Posterior vena cava (tissue), 2 donors: ENCODE measurements around the gene RAB3IP. TPM values are rescaled to one million over a fixed set of nuclear protein-coding genes. Genes with fewer than 3 reads are reported as not detected.
"Not testable (repeated sequence)": the region's sequence is repeated elsewhere in the genome, so short reads cannot be mapped to it uniquely, and the experiment has no call there.

Source experiments
- DNase-seq: peaks from one replicate; pipeline ENCODE4 v3.0.0-alpha.2; 2020; ENCODE audit warnings: low spot score
- intact Hi-C, 2 donors: fragments of 100-400 bp; cut with DNase I; formaldehyde crosslinking; loops; one replicate each; pipeline versions ENCODE4 v1.14.1 to v1.14.2; 2022 to 2023
- total RNA-seq, 2 donors: library from RNA; stranded (reverse); fragmentation: NEBNext Ultra II Directional; extraction: Animal tissue kit (Norgen Biotek cat#: 25700); gene quantifications; one replicate each; pipeline ENCODE4 v1.2.1, GENCODE V29; 2021
- donor health status: DM: yes; HTN: yes; CAD: no.
- donor health status: DM: yes; HTN: yes; CAD: no.

Gene RAB3IP
- total RNA-seq, 2 donors from 2014 or later, result 6.2 to 12.1 TPM

GRCh38 chr12:69824966-69825560, 86.4 kb downstream of the RAB3IP start, which contains the start of gene MYRFL:
Gene MYRFL (plus strand): TSS chr12:69825227. CDS start chr12:69825518, 291 bp downstream.
- no peak for DNase-seq
- intact Hi-C loops, result no loop called here

- no peak for DNase-seq
- intact Hi-C loops, result no loop called here
Measured at GRCh38 chr12:69828897-69829296, 90.2 kb downstream of the RAB3IP start.

- DNase-seq, result no peak
- intact Hi-C loops, result no loop called here
Measured at GRCh38 chr12:69833696-69834095, 95.0 kb downstream of the RAB3IP start.

GRCh38 chr12:69834147-69834546, 95.5 kb downstream of the RAB3IP start:
- no peak for DNase-seq
- intact Hi-C loops, result no loop called here

- intact Hi-C loops, result no loop called here
- DNase-seq, result no peak
Measured at GRCh38 chr12:69834576-69834975, 95.9 kb downstream of the RAB3IP start.

- no peak for DNase-seq
- intact Hi-C loops, result no loop called here
Measured at GRCh38 chr12:69835081-69835480, 96.4 kb downstream of the RAB3IP start.

- intact Hi-C loops, result no loop called here
- DNase-seq, result no peak
Measured at GRCh38 chr12:69836015-69836414, 97.4 kb downstream of the RAB3IP start.

GRCh38 chr12:69837191-69837590, 98.5 kb downstream of the RAB3IP start:
- DNase-seq, result no peak
- intact Hi-C loops, result no loop called here

GRCh38 chr12:69837657-69838415, 99.2 kb downstream of the RAB3IP start:
- intact Hi-C loops, result no loop called here

GRCh38 chr12:69840727-69841126, 102.1 kb downstream of the RAB3IP start:
- intact Hi-C loops, result no loop called here
- DNase-seq, result no peak

More at GRCh38 chr12:69837657-69838415, 99.2 kb downstream of the RAB3IP start:
- no peak for DNase-seq

GRCh38 chr12:69843608-69844007, 104.9 kb downstream of the RAB3IP start:
- intact Hi-C loops, result no loop called here
- no peak for DNase-seq

- DNase-seq, result no peak
- intact Hi-C loops, result no loop called here
Measured at GRCh38 chr12:69844416-69844815, 105.8 kb downstream of the RAB3IP start.

- no peak for DNase-seq
- intact Hi-C loops, result no loop called here
Measured at GRCh38 chr12:69844836-69845235, 106.2 kb downstream of the RAB3IP start.

- intact Hi-C loops, result no loop called here
- DNase-seq, result no peak
Measured at GRCh38 chr12:69846976-69847375, 108.3 kb downstream of the RAB3IP start.

GRCh38 chr12:69851976-69852375, 113.3 kb downstream of the RAB3IP start:
- DNase-seq, result no peak

GRCh38 chr12:69853176-69853961, 114.7 kb downstream of the RAB3IP start:
- intact Hi-C loops, result not testable (repeated sequence)
- DNase-seq, result peak; percentile 72

More at GRCh38 chr12:69851976-69852375, 113.3 kb downstream of the RAB3IP start:
- intact Hi-C loops, result no loop called here

GRCh38 chr12:69866698-69867097, 128.0 kb downstream of the RAB3IP start:
- intact Hi-C loops, result no loop called here
- DNase-seq, result no peak

- intact Hi-C loops, result no loop called here
- DNase-seq, result no peak
Measured at GRCh38 chr12:69868695-69869094, 130.0 kb downstream of the RAB3IP start.

GRCh38 chr12:69872804-69873203, 134.1 kb downstream of the RAB3IP start:
- DNase-seq, result no peak
- intact Hi-C loops, result no loop called here
